GM12892 (cell line): ENCODE measurements around the gene C6orf52.

ENCODE experiments used
- POLR2A ChIP-seq: IDR thresholded peaks from 2 replicates; pipeline ENCODE4 v1.6.1; 2011; ENCODE audit warnings: low read depth, low read length, control low read depth
- POLR2AphosphoS5 ChIP-seq: IDR thresholded peaks from 2 replicates; pipeline ENCODE4 v1.6.1; 2011; ENCODE audit warnings: low read depth, low read length, control low read depth
- TAF1 ChIP-seq: IDR thresholded peaks from 2 replicates; pipeline ENCODE4 v1.6.1; 2011; ENCODE audit warnings: low read depth, mild to moderate bottlenecking, control low read depth, low read length, borderline replicate concordance

DNA sequence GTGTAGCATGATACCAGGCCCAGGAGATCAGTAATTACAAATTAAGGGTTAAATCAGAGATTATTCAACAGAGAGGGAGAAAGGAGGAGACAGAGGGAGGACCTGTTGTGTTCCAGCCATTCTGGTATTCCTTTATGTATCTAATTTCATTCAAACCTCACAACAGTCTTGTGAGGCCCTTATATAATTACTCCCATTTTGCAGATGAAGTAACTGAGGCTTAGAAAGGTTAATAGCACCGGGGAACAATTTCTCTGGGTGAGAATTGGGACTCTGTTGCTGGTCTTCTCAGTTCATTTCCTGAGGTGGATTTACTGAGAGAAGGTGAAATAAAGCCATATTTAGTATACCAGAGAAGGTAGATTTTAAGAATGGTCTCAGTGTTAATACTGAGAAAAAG lies 66.6 kb downstream of the C6orf52 start:
- no peak for TF ChIP-seq TAF1
- no peak for TF ChIP-seq POLR2A
- no peak for TF ChIP-seq POLR2AphosphoS5
